ENCODE results near the gene GPR68.

- TF ChIP-seq CTCF (IDR thresholded peaks at IDR 0.05), result no peak
- no peak for TF ChIP-seq POLR2A (IDR thresholded peaks at IDR 0.05)
Measured at GRCh38 chr14:91234791-91235114, 9.8 kb downstream of the GPR68 start.

Data from body of pancreas (tissue), 4 donors.